ENCODE data around the gene ME3.

DNA sequence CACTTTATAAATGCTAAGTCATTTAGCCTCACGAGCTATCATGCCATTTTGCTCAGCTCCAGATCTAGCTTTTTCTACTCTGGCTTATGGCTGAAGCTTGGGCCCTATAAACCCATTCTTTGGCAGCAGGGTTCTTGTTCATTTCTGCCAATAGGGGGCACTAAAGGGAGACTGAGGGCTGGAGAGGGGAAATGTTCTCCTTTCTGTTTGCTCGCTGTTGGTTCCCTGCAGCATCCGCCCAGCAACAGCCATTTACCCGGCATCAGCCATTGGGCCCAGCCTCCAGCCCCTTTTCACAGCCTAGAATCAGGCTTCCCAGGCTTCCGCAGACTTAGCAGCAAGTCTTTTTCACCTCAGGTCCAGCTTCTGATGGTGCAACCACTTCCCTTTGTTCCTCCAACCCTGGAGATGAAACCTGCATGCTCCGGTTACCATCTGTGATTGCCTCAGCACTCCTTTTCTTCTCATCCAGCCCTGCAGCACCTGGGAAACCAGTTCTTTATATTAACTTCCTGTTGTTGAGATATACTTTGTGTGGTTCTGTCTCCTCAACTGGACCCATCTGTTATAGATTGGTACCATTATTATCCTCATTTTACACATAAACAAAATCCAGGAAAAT is 4.2 kb upstream of the ME3 start:
- TF ChIP-seq, protein P1, sequence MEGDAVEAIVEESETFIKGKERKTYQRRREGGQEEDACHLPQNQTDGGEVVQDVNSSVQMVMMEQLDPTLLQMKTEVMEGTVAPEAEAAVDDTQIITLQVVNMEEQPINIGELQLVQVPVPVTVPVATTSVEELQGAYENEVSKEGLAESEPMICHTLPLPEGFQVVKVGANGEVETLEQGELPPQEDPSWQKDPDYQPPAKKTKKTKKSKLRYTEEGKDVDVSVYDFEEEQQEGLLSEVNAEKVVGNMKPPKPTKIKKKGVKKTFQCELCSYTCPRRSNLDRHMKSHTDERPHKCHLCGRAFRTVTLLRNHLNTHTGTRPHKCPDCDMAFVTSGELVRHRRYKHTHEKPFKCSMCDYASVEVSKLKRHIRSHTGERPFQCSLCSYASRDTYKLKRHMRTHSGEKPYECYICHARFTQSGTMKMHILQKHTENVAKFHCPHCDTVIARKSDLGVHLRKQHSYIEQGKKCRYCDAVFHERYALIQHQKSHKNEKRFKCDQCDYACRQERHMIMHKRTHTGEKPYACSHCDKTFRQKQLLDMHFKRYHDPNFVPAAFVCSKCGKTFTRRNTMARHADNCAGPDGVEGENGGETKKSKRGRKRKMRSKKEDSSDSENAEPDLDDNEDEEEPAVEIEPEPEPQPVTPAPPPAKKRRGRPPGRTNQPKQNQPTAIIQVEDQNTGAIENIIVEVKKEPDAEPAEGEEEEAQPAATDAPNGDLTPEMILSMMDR (IDR thresholded peaks at IDR 0.05), result no peak
- no peak for TF ChIP-seq POLR2A (IDR thresholded peaks at IDR 0.05)

All from vagina (tissue), 2 donors.